GM12878 (cell line): Measurements from ENCODE around the gene NOC4L. TPM values are rescaled to one million over a fixed set of nuclear protein-coding genes. Genes with fewer than 3 reads are reported as not detected.
A peak's percentile ranks its signal among the peaks of the same experiment; 100 is the strongest.

Source experiments
- CTCF ChIP-seq, 3 experiments: IDR thresholded peaks in 2 of 3; conservative IDR thresholded peaks in 1 of 3; 2 replicates each; pipeline ENCODE4 v1.5.1; 2011; ENCODE audit warnings: low read depth in 3 of 3, low read length in 3 of 3, mild to moderate bottlenecking in 3 of 3, control low read depth in 2 of 3, moderate library complexity in 2 of 3, inconsistent platforms in 1 of 3, mixed read lengths in 1 of 3; ENCODE audit not compliant: control insufficient read depth in 2 of 3, insufficient read depth in 1 of 3; ENCODE audit errors: extremely low read depth in 1 of 3
- EED ChIP-seq: sonication (generic); IDR thresholded peaks from 2 replicates; pipeline ENCODE4 v1.6.1; 2016; ENCODE audit warnings: antibody characterized with exemption, low read depth
- ETV6 ChIP-seq, 2 experiments: fragments of 450-650 bp in 1 of 2; IDR thresholded peaks in 1 of 2; conservative IDR thresholded peaks in 1 of 2; 2 replicates each; pipeline ENCODE4 v1.6.1; 2014; ENCODE audit warnings: antibody characterized with exemption in 1 of 2, borderline replicate concordance in 1 of 2, low read depth in 1 of 2, mild to moderate bottlenecking in 1 of 2, moderate library complexity in 1 of 2
- HCFC1 ChIP-seq: fragments of 150-350 bp; IDR thresholded peaks from 2 replicates; pipeline ENCODE4 v1.6.1; 2014; ENCODE audit warnings: low read length
- HDAC6 ChIP-seq: fragments of 200-600 bp; sonication (generic); IDR thresholded peaks from one replicate; pipeline ENCODE4 v1.8.0; 2017; ENCODE audit warnings: antibody characterized with exemption; ENCODE audit not compliant: unreplicated experiment
- MEF2A ChIP-seq: IDR thresholded peaks from 2 replicates; pipeline ENCODE4 v1.6.1; 2011; ENCODE audit warnings: low read depth, mild to moderate bottlenecking, low read length, moderate library complexity; ENCODE audit not compliant: insufficient read depth
- RCOR1 ChIP-seq: conservative IDR thresholded peaks from 2 replicates; pipeline ENCODE4 v1.6.1; 2012; ENCODE audit warnings: low read depth, low read length, improper control_type of control experiment
- SMAD1 ChIP-seq: fragments of 450-650 bp; IDR thresholded peaks from 2 replicates; pipeline ENCODE4 v1.6.1; 2018; ENCODE audit warnings: mild to moderate bottlenecking, low read depth; ENCODE audit not compliant: partially characterized antibody
- TARDBP ChIP-seq: IDR thresholded peaks from 2 replicates; pipeline ENCODE4 v1.6.1; 2016; ENCODE audit warnings: borderline replicate concordance
- ZNF592 ChIP-seq: fragments of 450-650 bp; IDR thresholded peaks from 2 replicates; pipeline ENCODE4 v1.6.1; 2017; ENCODE audit warnings: mild to moderate bottlenecking, moderate library complexity
- ZZZ3 ChIP-seq: IDR thresholded peaks from 2 replicates; pipeline ENCODE4 v1.6.1; 2011; ENCODE audit warnings: low read depth; ENCODE audit not compliant: control insufficient read depth, insufficient read length
- polyA plus RNA-seq, 11 experiments: library from polyadenylated mRNA; depleted of rRNA in 4 of 11; unstranded in 6 of 11; stranded (reverse) in 5 of 11; fragments of >200 nt; fragmentation: Nextera tagmentation in 4 of 11; fragmentation: Illumina TruSeq in 1 of 11; extraction: Ambion mirVana in 4 of 11; extraction: Trizol in 1 of 11; gene quantifications; 1 replicate in 1 of 11; 2 replicates in 10 of 11; pipeline versions ENCODE4 v1.2.1 to v1.2.3, GENCODE V29; 2011 to 2016; ENCODE audit warnings: inconsistent platforms in 2 of 11, missing spikeins in 2 of 11, low read depth in 1 of 11
- total RNA-seq, 4 experiments: library from RNA; depleted of rRNA in 3 of 4; stranded (reverse); fragments of >200 nt in 3 of 4; fragmentation: Illumina TruSeq in 1 of 4; extraction: Trizol in 1 of 4; gene quantifications; 2 replicates each; pipeline versions ENCODE4 v1.2.1 to v1.2.3, GENCODE V29; 2013 to 2021
- TF ChIP-seq, protein P1 (sequence below): fragments of 450-650 bp; IDR thresholded peaks from 2 replicates; pipeline ENCODE4 v1.6.1; 2017; ENCODE audit warnings: mild to moderate bottlenecking, moderate library complexity
- TF ChIP-seq, protein P2 (sequence below): fragments of 450-650 bp; IDR thresholded peaks from 2 replicates; pipeline ENCODE4 v1.6.1; 2018; ENCODE audit warnings: mild to moderate bottlenecking, low read depth, moderate library complexity; ENCODE audit not compliant: partially characterized antibody
- TF ChIP-seq, protein P3 (sequence below): IDR thresholded peaks from 2 replicates; pipeline ENCODE4 v1.6.1; 2012; ENCODE audit warnings: low read depth, low read length, improper control_type of control experiment

NOC4L gene
- total and polyA plus RNA-seq, 10 of the 15 experiments (the other 5 are each of a cell fraction or from before 2014, with no cell fraction given) = 0.72 to 68.2 (median 15.2) TPM

- TF ChIP-seq, protein P1, sequence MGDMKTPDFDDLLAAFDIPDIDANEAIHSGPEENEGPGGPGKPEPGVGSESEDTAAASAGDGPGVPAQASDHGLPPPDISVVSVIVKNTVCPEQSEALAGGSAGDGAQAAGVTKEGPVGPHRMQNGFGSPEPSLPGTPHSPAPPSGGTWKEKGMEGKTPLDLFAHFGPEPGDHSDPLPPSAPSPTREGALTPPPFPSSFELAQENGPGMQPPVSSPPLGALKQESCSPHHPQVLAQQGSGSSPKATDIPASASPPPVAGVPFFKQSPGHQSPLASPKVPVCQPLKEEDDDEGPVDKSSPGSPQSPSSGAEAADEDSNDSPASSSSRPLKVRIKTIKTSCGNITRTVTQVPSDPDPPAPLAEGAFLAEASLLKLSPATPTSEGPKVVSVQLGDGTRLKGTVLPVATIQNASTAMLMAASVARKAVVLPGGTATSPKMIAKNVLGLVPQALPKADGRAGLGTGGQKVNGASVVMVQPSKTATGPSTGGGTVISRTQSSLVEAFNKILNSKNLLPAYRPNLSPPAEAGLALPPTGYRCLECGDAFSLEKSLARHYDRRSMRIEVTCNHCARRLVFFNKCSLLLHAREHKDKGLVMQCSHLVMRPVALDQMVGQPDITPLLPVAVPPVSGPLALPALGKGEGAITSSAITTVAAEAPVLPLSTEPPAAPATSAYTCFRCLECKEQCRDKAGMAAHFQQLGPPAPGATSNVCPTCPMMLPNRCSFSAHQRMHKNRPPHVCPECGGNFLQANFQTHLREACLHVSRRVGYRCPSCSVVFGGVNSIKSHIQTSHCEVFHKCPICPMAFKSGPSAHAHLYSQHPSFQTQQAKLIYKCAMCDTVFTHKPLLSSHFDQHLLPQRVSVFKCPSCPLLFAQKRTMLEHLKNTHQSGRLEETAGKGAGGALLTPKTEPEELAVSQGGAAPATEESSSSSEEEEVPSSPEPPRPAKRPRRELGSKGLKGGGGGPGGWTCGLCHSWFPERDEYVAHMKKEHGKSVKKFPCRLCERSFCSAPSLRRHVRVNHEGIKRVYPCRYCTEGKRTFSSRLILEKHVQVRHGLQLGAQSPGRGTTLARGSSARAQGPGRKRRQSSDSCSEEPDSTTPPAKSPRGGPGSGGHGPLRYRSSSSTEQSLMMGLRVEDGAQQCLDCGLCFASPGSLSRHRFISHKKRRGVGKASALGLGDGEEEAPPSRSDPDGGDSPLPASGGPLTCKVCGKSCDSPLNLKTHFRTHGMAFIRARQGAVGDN = peak; percentile 87
- TF ChIP-seq, protein P2, sequence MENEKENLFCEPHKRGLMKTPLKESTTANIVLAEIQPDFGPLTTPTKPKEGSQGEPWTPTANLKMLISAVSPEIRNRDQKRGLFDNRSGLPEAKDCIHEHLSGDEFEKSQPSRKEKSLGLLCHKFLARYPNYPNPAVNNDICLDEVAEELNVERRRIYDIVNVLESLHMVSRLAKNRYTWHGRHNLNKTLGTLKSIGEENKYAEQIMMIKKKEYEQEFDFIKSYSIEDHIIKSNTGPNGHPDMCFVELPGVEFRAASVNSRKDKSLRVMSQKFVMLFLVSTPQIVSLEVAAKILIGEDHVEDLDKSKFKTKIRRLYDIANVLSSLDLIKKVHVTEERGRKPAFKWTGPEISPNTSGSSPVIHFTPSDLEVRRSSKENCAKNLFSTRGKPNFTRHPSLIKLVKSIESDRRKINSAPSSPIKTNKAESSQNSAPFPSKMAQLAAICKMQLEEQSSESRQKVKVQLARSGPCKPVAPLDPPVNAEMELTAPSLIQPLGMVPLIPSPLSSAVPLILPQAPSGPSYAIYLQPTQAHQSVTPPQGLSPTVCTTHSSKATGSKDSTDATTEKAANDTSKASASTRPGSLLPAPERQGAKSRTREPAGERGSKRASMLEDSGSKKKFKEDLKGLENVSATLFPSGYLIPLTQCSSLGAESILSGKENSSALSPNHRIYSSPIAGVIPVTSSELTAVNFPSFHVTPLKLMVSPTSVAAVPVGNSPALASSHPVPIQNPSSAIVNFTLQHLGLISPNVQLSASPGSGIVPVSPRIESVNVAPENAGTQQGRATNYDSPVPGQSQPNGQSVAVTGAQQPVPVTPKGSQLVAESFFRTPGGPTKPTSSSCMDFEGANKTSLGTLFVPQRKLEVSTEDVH = peak; percentile 42
- TF ChIP-seq HDAC6 (no peak), MEF2A (0 out of 2 replicates have a peak, but pooled peaks have one; percentile 52), ETV6 (conservative IDR thresholded peaks at IDR 0.05 in 1 of 2, IDR thresholded peaks at IDR 0.05 in 1 of 2; ENCODE audit: borderline replicate concordance in 1 of 2, low read depth in 1 of 2) (0 out of 4 replicates have a peak, but pooled peaks of 1 of the 2 experiments have one; percentile 13), HCFC1 (peak; percentile 92), ZNF592 (peak; percentile 87), TARDBP (peak; percentile 90; the same call in 1 of the 2 replicates), EED (no peak), SMAD1 (no peak), RCOR1 (no peak), ZZZ3 (no peak), CTCF (IDR thresholded peaks at IDR 0.05 in 2 of 3, conservative IDR thresholded peaks at IDR 0.05 in 1 of 3; ENCODE audit: control insufficient read depth in 2 of 3, extremely low read depth in 1 of 3, insufficient read depth in 1 of 3, low read depth in 3 of 3, low read length in 3 of 3) (no peak)
- TF ChIP-seq, protein P3, sequence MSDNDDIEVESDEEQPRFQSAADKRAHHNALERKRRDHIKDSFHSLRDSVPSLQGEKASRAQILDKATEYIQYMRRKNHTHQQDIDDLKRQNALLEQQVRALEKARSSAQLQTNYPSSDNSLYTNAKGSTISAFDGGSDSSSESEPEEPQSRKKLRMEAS = peak; percentile 98
Measured at GRCh38 chr12:132144115-132144809, at the start of gene NOC4L, which contains the start of gene DDX51 (continued).
